GM21825 (cell line): ENCODE results near the gene MPIG6B.
A peak's percentile ranks its signal among the peaks of the same experiment; 100 is the strongest.

Experiments
- ATAC-seq: cut with Tn5 transposase; IDR thresholded peaks from one replicate; pipeline ENCODE4 v1.9.1; 2021; ENCODE audit warnings: mild to moderate bottlenecking, moderate library complexity; ENCODE audit not compliant: unreplicated experiment

MPIG6B gene

GRCh38 chr6:31736768-31737314 lies 13.7 kb downstream of the MPIG6B start:
- ATAC-seq = no peak

GRCh38 chr6:31737315-31737990 lies 14.3 kb downstream of the MPIG6B start:
- no peak for ATAC-seq

- peak; percentile 22 for ATAC-seq
Observed at GRCh38 chr6:31737991-31738979, 15.1 kb downstream of the MPIG6B start.

- ATAC-seq = peak; percentile 56
Observed at GRCh38 chr6:31739639-31740396, 16.6 kb downstream of the MPIG6B start, which contains the start of gene MSH5. TSS of gene MSH5 (plus strand) at chr6:31740005. CDS start at chr6:31740467, 462 bp downstream.

GRCh38 chr6:31740397-31741223 lies 17.4 kb downstream of the MPIG6B start:
- no peak for ATAC-seq

- no peak for ATAC-seq
Observed at GRCh38 chr6:31741815-31742214, 18.6 kb downstream of the MPIG6B start.

GRCh38 chr6:31742894-31743293 lies 19.7 kb downstream of the MPIG6B start:
- no peak for ATAC-seq

- no peak for ATAC-seq
Observed at GRCh38 chr6:31744422-31744821, 21.2 kb downstream of the MPIG6B start.

GRCh38 chr6:31749301-31750036 lies 26.3 kb downstream of the MPIG6B start:
- no peak for ATAC-seq

- no peak for ATAC-seq
Observed at GRCh38 chr6:31750411-31751022, 27.3 kb downstream of the MPIG6B start.

- ATAC-seq = no peak
Observed at GRCh38 chr6:31752739-31753319, 29.7 kb downstream of the MPIG6B start.

GRCh38 chr6:31758281-31758680 lies 35.1 kb downstream of the MPIG6B start:
- ATAC-seq = no peak

- ATAC-seq = no peak
Observed at GRCh38 chr6:31760790-31761189, 37.6 kb downstream of the MPIG6B start.

- no peak for ATAC-seq
Observed at GRCh38 chr6:31761343-31761742, 38.2 kb downstream of the MPIG6B start.

GRCh38 chr6:31762356-31762755 lies 39.2 kb downstream of the MPIG6B start, which contains the start of gene SAPCD1:
TSS of gene SAPCD1 (plus strand) at chr6:31762656. CDS start at chr6:31763055, 399 bp downstream.
- no peak for ATAC-seq

GRCh38 chr6:31762878-31763618 lies 39.9 kb downstream of the MPIG6B start:
- no peak for ATAC-seq

GRCh38 chr6:31763619-31763940 lies 40.4 kb downstream of the MPIG6B start:
- ATAC-seq = no peak

GRCh38 chr6:31764198-31764597 lies 41.0 kb downstream of the MPIG6B start:
- ATAC-seq = no peak
